Suprapubic skin (tissue), 4 donors: ENCODE results near the gene CRY1. TPM values are rescaled to one million over a fixed set of nuclear protein-coding genes. Genes with fewer than 3 reads are reported as not detected.
"Not testable (repeated sequence)": the region's sequence is repeated elsewhere in the genome, so short reads cannot be mapped to it uniquely, and the experiment has no call there.

ENCODE experiments used
- DNase-seq, 2 donors: peaks; one replicate each; pipeline ENCODE4 v3.0.0-alpha.2; 2019; ENCODE audit warnings: low spot score in 2 of 2
- H3K27ac ChIP-seq: fragments of 200-600 bp; sonication (generic); one replicate; pipeline ENCODE4 v1.5.1; 2019
- H3K27me3 ChIP-seq: fragments of 200-600 bp; sonication (generic); one replicate; pipeline ENCODE4 v1.5.1; 2019
- H3K36me3 ChIP-seq: fragments of 200-600 bp; sonication (generic); one replicate; pipeline ENCODE4 v1.5.1; 2019
- H3K4me1 ChIP-seq: fragments of 200-600 bp; sonication (generic); one replicate; pipeline ENCODE4 v1.5.1; 2019
- H3K4me3 ChIP-seq: fragments of 200-600 bp; sonication (generic); one replicate; pipeline ENCODE4 v1.5.1; 2019; ENCODE audit warnings: mild to moderate bottlenecking
- H3K9me3 ChIP-seq: fragments of 200-600 bp; sonication (generic); one replicate; pipeline ENCODE4 v1.5.1; 2019
- CTCF ChIP-seq, 2 donors: fragments of 200-600 bp in 1 of 2; fragments of 450-650 bp in 1 of 2; sonication (generic) in 1 of 2; IDR thresholded peaks; one replicate each; pipeline ENCODE4 v1.5.1; 2016 to 2019; ENCODE audit warnings: antibody characterized with exemption in 2 of 2, mild to moderate bottlenecking in 1 of 2, moderate library complexity in 1 of 2
- EP300 ChIP-seq: sonication (generic); formaldehyde crosslinking; IDR thresholded peaks from one replicate; pipeline ENCODE4 v1.6.1; 2017; ENCODE audit warnings: antibody characterized with exemption
- POLR2A ChIP-seq, 2 donors: fragments of 450-650 bp; IDR thresholded peaks; one replicate each; pipeline ENCODE4 v1.6.1; 2017; ENCODE audit warnings: antibody characterized with exemption in 2 of 2, mild to moderate bottlenecking in 2 of 2, moderate library complexity in 2 of 2
- POLR2AphosphoS5 ChIP-seq, 3 donors: sonication (generic); formaldehyde crosslinking; IDR thresholded peaks; one replicate each; pipeline ENCODE4 v1.6.1; 2017; ENCODE audit warnings: antibody characterized with exemption in 3 of 3
- WGBS: methylation state at CpG from one replicate; pipeline ENCODE4 v1.1.5; 2018; 5-methylcytosine and 5-hydroxymethylcytosine counted together
- total RNA-seq, 4 donors: library from RNA; depleted of rRNA; stranded (reverse); fragments of >200 nt; gene quantifications; one replicate each; pipeline ENCODE4 v1.1.0, GENCODE V29; 2016

CRY1 gene
- total RNA-seq, 4 donors from 2014 or later, result 18.1 to 37.2 (median 35.0) TPM

GRCh38 chr12:107118624-107119023, 25.3 kb upstream of the CRY1 start:
- no peak for DNase-seq
- no peak for TF ChIP-seq EP300
- no peak for TF ChIP-seq POLR2AphosphoS5 (IDR thresholded peaks at IDR 0.05)
- no peak for TF ChIP-seq POLR2A (IDR thresholded peaks at IDR 0.05)
- TF ChIP-seq CTCF (IDR thresholded peaks at IDR 0.05), result no peak
- no peaks in the 10 kb centered on the region for H3K4me1 ChIP-seq
- H3K36me3 ChIP-seq, result no peaks in the 10 kb centered on the region
- no peak overlapping the region for H3K27ac ChIP-seq
- 58% methylated on average over 4 of the region's 4 CpGs for WGBS
- H3K27me3 ChIP-seq, result peaks cover 10% of the 10 kb centered on the region
- no peak overlapping the region for H3K4me3 ChIP-seq
- H3K9me3 ChIP-seq, result no peaks in the 10 kb centered on the region

DNA sequence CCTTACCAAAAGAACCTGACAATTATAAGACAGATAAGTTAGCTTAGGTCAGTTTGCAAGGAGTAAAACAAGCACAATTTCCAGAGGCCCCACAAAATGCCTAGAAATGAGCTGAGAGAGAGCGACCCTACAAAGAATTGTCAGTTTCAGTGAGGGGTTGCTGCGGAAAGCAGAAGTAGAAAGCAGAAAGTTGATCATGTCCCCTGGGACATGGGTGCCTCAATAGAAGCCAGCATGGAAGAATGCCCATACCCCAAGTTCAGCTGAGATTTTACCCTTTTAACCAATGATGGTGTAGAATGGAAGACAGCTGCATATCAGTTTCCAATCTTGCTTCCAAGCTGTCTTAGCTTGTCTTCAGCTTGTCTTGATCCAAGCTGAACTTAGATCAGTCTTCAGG, 21.8 kb upstream of the CRY1 start:
- no peak for DNase-seq
- Histone ChIP-seq H3K4me1 (no peaks in the 10 kb centered on the region), H3K9me3 (no peaks in the 10 kb centered on the region), H3K36me3 (no peaks in the 10 kb centered on the region), H3K4me3 (no peak overlapping the region), H3K27me3 (no peaks in the 10 kb centered on the region), H3K27ac (no peak overlapping the region)
- WGBS, result 100% methylated on average over 2 of the region's 2 CpGs
- TF ChIP-seq EP300, result no peak
- no peak for TF ChIP-seq CTCF (IDR thresholded peaks at IDR 0.05)
- no peak for TF ChIP-seq POLR2AphosphoS5 (IDR thresholded peaks at IDR 0.05)
- no peak for TF ChIP-seq POLR2A (IDR thresholded peaks at IDR 0.05)

DNA sequence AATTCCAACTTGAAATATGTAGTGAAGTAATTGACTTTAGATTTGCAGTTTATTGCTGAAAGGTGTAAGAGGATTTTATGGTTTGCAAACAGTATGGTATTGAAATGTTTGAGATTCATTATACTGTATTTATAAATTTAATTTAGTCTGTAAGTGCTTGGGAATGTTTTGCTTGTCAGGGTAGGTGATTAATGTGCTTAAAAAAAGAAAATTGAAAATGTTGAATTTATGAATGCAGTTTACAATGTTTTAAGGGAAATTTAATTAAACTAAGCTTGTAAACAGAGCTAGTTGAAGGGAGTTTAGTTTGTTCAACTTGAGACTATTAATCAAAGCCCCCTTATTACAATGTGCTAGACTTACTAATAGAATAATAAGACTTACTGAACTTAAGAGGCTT, 18.0 kb upstream of the CRY1 start:
- DNase-seq, result no peak
- no peaks in the 10 kb centered on the region for H3K36me3 ChIP-seq
- no peaks in the 10 kb centered on the region for H3K9me3 ChIP-seq
- H3K27me3 ChIP-seq, result no peaks in the 10 kb centered on the region
- H3K27ac ChIP-seq, result no peak overlapping the region
- TF ChIP-seq POLR2A (IDR thresholded peaks at IDR 0.05), result no peak
- no peak for TF ChIP-seq POLR2AphosphoS5 (IDR thresholded peaks at IDR 0.05)
- TF ChIP-seq CTCF (IDR thresholded peaks at IDR 0.05), result no peak
- no peak for TF ChIP-seq EP300
- no peaks in the 10 kb centered on the region for H3K4me1 ChIP-seq
- no peak overlapping the region for H3K4me3 ChIP-seq

DNA sequence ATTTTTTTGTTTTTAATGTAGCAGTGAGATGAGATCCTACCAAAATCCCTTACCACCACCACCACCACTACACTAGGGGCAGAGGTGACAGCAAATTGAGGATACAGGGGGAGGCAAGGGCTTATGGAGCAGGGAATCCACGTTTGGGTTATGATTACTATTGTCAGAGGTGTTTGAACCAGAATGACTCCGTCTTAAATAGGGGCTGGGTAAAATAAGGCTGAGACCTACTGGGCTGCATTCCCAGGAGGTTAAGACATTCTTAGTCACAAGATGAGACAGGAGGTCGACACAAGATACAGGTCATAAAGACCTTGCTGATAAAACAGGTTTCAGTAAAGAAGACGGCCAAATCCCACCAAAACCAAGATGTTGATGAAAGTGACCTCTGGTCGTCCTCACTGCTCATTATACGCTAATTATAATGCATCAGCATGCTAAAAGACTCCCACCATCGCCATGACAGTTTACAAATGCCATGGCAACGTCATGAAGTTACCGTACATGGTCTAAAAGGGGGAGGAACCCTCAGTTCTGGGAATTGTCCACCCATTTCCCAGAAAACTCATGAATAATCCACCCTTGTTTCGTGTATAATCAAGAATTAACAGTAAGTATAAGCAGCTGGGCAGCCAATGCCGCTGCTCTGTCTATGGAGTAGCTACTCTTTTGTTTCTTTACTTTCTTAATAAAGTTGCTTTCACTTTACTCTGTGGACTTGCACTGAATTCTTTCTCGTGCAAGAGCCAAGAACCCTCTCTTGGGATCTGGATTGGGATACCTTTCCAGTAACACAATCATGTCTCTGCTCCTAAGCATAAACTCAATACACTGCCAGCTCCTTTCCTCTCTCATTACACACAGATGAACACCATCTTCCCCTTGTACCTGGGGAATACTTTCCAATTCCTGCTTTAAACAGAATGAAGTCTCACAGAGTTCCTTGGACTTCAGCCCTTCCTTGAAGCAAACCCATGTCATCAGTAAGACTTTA, 16.7 kb upstream of the CRY1 start:
- Histone ChIP-seq H3K27ac (no peak overlapping the region), H3K27me3 (no peaks in the 10 kb centered on the region), H3K4me1 (peaks cover 1% of the 10 kb centered on the region), H3K4me3 (no peak overlapping the region), H3K9me3 (no peaks in the 10 kb centered on the region), H3K36me3 (no peaks in the 10 kb centered on the region)
- no peak for DNase-seq
- TF ChIP-seq CTCF (IDR thresholded peaks at IDR 0.05), result no peak
- no peak for TF ChIP-seq POLR2AphosphoS5 (IDR thresholded peaks at IDR 0.05)
- TF ChIP-seq POLR2A (IDR thresholded peaks at IDR 0.05), result no peak
- no peak for TF ChIP-seq EP300
- 70% methylated on average over 12 of the region's 12 CpGs for WGBS

GRCh38 chr12:107108995-107109508, 15.7 kb upstream of the CRY1 start:
- TF ChIP-seq CTCF (IDR thresholded peaks at IDR 0.05) (no peak), POLR2AphosphoS5 (IDR thresholded peaks at IDR 0.05) (no peak), POLR2A (IDR thresholded peaks at IDR 0.05) (no peak), EP300 (no peak)
- H3K4me1 ChIP-seq, result peaks cover 8% of the 10 kb centered on the region
- no peak for DNase-seq
- no peaks in the 10 kb centered on the region for H3K27me3 ChIP-seq
- H3K36me3 ChIP-seq, result no peaks in the 10 kb centered on the region
- H3K4me3 ChIP-seq, result no peak overlapping the region
- no peak overlapping the region for H3K27ac ChIP-seq
- 91% methylated on average over 8 of the region's 8 CpGs for WGBS
- H3K9me3 ChIP-seq, result no peaks in the 10 kb centered on the region

DNA sequence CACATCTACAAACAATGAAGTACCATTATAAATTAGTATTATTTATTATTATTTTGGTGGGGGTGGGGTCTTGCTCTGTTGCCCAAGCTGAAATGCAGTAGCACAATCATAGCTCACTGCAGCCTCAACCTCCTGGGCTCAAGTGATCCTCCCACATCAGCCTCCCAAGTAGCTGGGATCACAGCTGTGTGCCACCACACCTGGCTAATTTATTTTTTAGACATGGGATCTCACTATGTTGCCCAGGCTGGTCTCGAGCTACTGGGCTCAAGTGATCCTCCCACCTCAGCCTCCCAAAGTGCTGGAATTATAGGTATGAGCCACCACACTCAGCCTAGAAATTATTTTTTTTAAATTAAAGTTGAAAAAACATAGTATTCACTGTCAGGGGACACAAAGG, 15.0 kb upstream of the CRY1 start:
- H3K4me1 ChIP-seq, H3K36me3 ChIP-seq, H3K9me3 ChIP-seq, H3K27me3 ChIP-seq, H3K4me3 ChIP-seq, H3K27ac ChIP-seq, DNase-seq: not testable (repeated sequence)
- 86% methylated on average over 1 of the region's 1 CpG for WGBS
